ENCODE data around the gene PHYHIPL.

DNA sequence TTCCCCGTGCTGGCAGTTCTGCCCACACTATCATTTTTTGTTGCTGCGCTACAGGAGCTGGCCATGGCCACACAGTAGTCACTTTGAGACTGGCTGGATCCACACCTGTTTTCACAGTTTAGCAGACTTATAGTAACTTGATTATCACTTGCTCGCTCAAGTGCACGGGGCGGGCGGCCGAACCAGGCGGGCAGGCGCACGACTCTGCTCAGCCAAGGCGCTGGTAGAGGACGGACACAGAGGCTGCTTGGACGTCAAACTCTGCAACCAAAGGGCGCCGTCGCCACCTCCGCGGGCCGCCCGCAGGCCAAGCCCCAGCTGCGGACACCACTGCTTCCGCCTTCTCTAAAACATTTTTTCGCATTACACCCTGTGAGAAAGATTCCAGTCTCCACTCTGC, 38.4 kb upstream of the PHYHIPL start:
- TF ChIP-seq SUZ12 (IDR thresholded peaks at IDR 0.05): no peak
- TF ChIP-seq NFRKB (IDR thresholded peaks at IDR 0.05): no peak
- TF ChIP-seq FOXM1 (IDR thresholded peaks at IDR 0.05; ENCODE audit: borderline replicate concordance): no peak
- no peak for TF ChIP-seq FOXA1 (IDR thresholded peaks at IDR 0.05)

Measured in HEK293T (cell line).